Skin of body (tissue), 2 donors: ENCODE measurements around the gene DTNBP1. TPM values are rescaled to one million over a fixed set of nuclear protein-coding genes. Genes with fewer than 3 reads are reported as not detected.

Experiments used
- DNase-seq: peaks from one replicate; lab custom pipeline; 2025; lab: John Stamatoyannopoulos, UW
- total RNA-seq: library from RNA; depleted of rRNA; stranded (reverse); fragments of >200 nt; gene quantifications from one replicate; pipeline ENCODE4 v1.2.3, GENCODE V29; 2014

Gene DTNBP1
- total RNA-seq: 9.1 TPM

- peak; percentile 47 for DNase-seq
These were observed at the start of gene DTNBP1 for GRCh38 chr6:15662326-15663129. TSS of gene DTNBP1 (minus strand) at chr6:15663028. CDS start at chr6:15662869, 159 bp downstream.

- DNase-seq: no peak
These were observed 46.9 kb upstream of the DTNBP1 start for GRCh38 chr6:15709651-15710269.

GRCh38 chr6:15708231-15708630, 45.4 kb upstream of the DTNBP1 start:
- DNase-seq: no peak

- peak; percentile 49 for DNase-seq
These were observed 43.2 kb upstream of the DTNBP1 start for GRCh38 chr6:15705981-15706380.

GRCh38 chr6:15698471-15698870, 35.6 kb upstream of the DTNBP1 start:
- no peak for DNase-seq

- DNase-seq: no peak
These were observed 35.1 kb upstream of the DTNBP1 start for GRCh38 chr6:15697895-15698294.

GRCh38 chr6:15691250-15691869, 28.5 kb upstream of the DTNBP1 start:
- peak; percentile 93 for DNase-seq

- DNase-seq: no peak
These were observed 27.7 kb upstream of the DTNBP1 start for GRCh38 chr6:15690510-15690909.

- no peak for DNase-seq
These were observed 27.0 kb upstream of the DTNBP1 start for GRCh38 chr6:15689586-15690482.

GRCh38 chr6:15685619-15686018, 22.8 kb upstream of the DTNBP1 start:
- DNase-seq: no peak

GRCh38 chr6:15682965-15683822, 20.4 kb upstream of the DTNBP1 start:
- DNase-seq: no peak

GRCh38 chr6:15681946-15682345, 19.1 kb upstream of the DTNBP1 start:
- no peak for DNase-seq

- no peak for DNase-seq
These were observed 15.7 kb upstream of the DTNBP1 start for GRCh38 chr6:15678514-15678913.

GRCh38 chr6:15677822-15678221, 15.0 kb upstream of the DTNBP1 start:
- DNase-seq: no peak

GRCh38 chr6:15675536-15676220, 12.8 kb upstream of the DTNBP1 start:
- DNase-seq: no peak

GRCh38 chr6:15674690-15675386, 12.0 kb upstream of the DTNBP1 start:
- no peak for DNase-seq

- DNase-seq: peak; percentile 32
These were observed 10.8 kb upstream of the DTNBP1 start for GRCh38 chr6:15673666-15674065.

- no peak for DNase-seq
These were observed 10.0 kb upstream of the DTNBP1 start for GRCh38 chr6:15672818-15673217.

- DNase-seq: no peak
These were observed 9.5 kb upstream of the DTNBP1 start for GRCh38 chr6:15672291-15672690.
